Measurements from ENCODE around the gene EIF4EBP2.

The EIF4EBP2 gene

GRCh38 chr10:70379581-70380176 is 24.3 kb upstream of the EIF4EBP2 start:
- no peak for DNase-seq

- DNase-seq: no peak
Measured at GRCh38 chr10:70380350-70381135, 23.4 kb upstream of the EIF4EBP2 start.

GRCh38 chr10:70381471-70382421 is 22.2 kb upstream of the EIF4EBP2 start:
- no peak for DNase-seq

GRCh38 chr10:70391654-70392053 is 12.3 kb upstream of the EIF4EBP2 start:
- DNase-seq: no peak

GRCh38 chr10:70396140-70396539 is 7.8 kb upstream of the EIF4EBP2 start:
- no peak for DNase-seq

- DNase-seq: no peak
Measured at GRCh38 chr10:70399177-70399576, 4.8 kb upstream of the EIF4EBP2 start.

- DNase-seq: no peak
Measured at GRCh38 chr10:70403483-70404035, 386 bp upstream of the EIF4EBP2 start.

- no peak for DNase-seq
Measured at GRCh38 chr10:70404787-70405036, 767 bp downstream of the EIF4EBP2 start.

- DNase-seq: no peak
Measured at GRCh38 chr10:70405037-70405824, 1.3 kb downstream of the EIF4EBP2 start.

GRCh38 chr10:70409772-70410171 is 5.8 kb downstream of the EIF4EBP2 start:
- no peak for DNase-seq

- DNase-seq: no peak
Measured at GRCh38 chr10:70410608-70411007, 6.7 kb downstream of the EIF4EBP2 start.

GRCh38 chr10:70412356-70412755 is 8.4 kb downstream of the EIF4EBP2 start:
- DNase-seq: no peak

- DNase-seq: no peak
Measured at GRCh38 chr10:70417568-70417967, 13.6 kb downstream of the EIF4EBP2 start.

- no peak for DNase-seq
Measured at GRCh38 chr10:70418229-70418628, 14.3 kb downstream of the EIF4EBP2 start.

GRCh38 chr10:70418713-70419112 is 14.8 kb downstream of the EIF4EBP2 start:
- DNase-seq: no peak

- DNase-seq: no peak
Measured at GRCh38 chr10:70424320-70424719, 20.4 kb downstream of the EIF4EBP2 start.

- DNase-seq: no peak
Measured at GRCh38 chr10:70425096-70425495, 21.2 kb downstream of the EIF4EBP2 start.

- no peak for DNase-seq
Measured at GRCh38 chr10:70426823-70427222, 22.9 kb downstream of the EIF4EBP2 start.

- no peak for DNase-seq
Measured at GRCh38 chr10:70430493-70431445, 26.8 kb downstream of the EIF4EBP2 start.

- no peak for DNase-seq
Measured at GRCh38 chr10:70432101-70432500, 28.2 kb downstream of the EIF4EBP2 start.

- DNase-seq: no peak
Measured at GRCh38 chr10:70432561-70433263, 28.8 kb downstream of the EIF4EBP2 start.
